Vagina (tissue), 2 donors: ENCODE measurements around the gene F11.

Experiments
- POLR2A ChIP-seq, 2 donors: fragments of 450-650 bp; IDR thresholded peaks; one replicate each; pipeline ENCODE4 v1.6.1; 2017; ENCODE audit warnings: antibody characterized with exemption in 2 of 2, mild to moderate bottlenecking in 2 of 2, moderate library complexity in 2 of 2
- POLR2AphosphoS5 ChIP-seq, 2 donors: sonication (generic); formaldehyde crosslinking; IDR thresholded peaks; one replicate each; pipeline ENCODE4 v1.9.0; 2017; ENCODE audit warnings: antibody characterized with exemption in 2 of 2, mild to moderate bottlenecking in 2 of 2, low read depth in 1 of 2; ENCODE audit not compliant: insufficient read depth in 1 of 2

DNA sequence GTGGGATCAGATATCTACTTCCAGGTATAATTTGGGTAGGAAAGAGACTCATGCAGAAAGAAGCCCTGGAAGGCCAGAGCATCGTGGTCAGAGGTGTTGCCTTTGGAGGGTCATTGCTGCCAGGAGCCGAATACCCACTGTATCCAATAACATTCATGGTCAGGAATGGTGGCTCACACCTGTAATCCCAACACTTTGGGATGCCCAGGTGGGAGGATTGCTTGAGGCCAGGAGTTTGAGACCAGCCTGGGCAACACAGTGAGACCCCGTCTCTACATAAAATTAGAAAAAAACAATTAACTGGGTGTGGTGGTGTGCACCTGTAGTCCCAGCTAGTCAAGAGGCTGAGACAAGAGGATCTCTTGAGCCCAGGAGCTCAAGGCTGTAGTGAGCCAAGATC is 10.9 kb upstream of the F11 start:
- no peak for TF ChIP-seq POLR2A (IDR thresholded peaks at IDR 0.05)
- no peak for TF ChIP-seq POLR2AphosphoS5 (IDR thresholded peaks at IDR 0.05; ENCODE audit: insufficient read depth in 1 of 2, low read depth in 1 of 2)
